Glutamatergic neuron (in vitro differentiated cells): ENCODE data around the gene ZCCHC13. TPM values are rescaled to one million over a fixed set of nuclear protein-coding genes. Genes with fewer than 3 reads are reported as not detected.
"Not testable (repeated sequence)": the region's sequence is repeated elsewhere in the genome, so short reads cannot be mapped to it uniquely, and the experiment has no call there.

Source experiments
- DNase-seq: peaks from one replicate; pipeline ENCODE4 v3.0.0; 2022
- H3K27ac Mint-ChIP-seq: one replicate; pipeline ENCODE4 v1.8.0; 2020; ENCODE audit warnings: mild to moderate bottlenecking, mixed read lengths, inconsistent platforms; ENCODE audit not compliant: unreplicated experiment
- H3K27me3 Mint-ChIP-seq: one replicate; pipeline ENCODE4 v1.8.0; 2020; ENCODE audit warnings: mild to moderate bottlenecking, moderate library complexity, mixed read lengths, inconsistent platforms; ENCODE audit not compliant: unreplicated experiment
- H3K36me3 Mint-ChIP-seq: one replicate; pipeline ENCODE4 v1.8.0; 2020; ENCODE audit warnings: mild to moderate bottlenecking, mixed read lengths, inconsistent platforms; ENCODE audit not compliant: unreplicated experiment
- H3K4me1 Mint-ChIP-seq: one replicate; pipeline ENCODE4 v1.8.0; 2020; ENCODE audit warnings: mild to moderate bottlenecking, low read depth, mixed read lengths, inconsistent platforms; ENCODE audit not compliant: unreplicated experiment
- H3K4me3 Mint-ChIP-seq: one replicate; pipeline ENCODE4 v1.8.0; 2020; ENCODE audit warnings: mild to moderate bottlenecking, mixed read lengths, inconsistent platforms; ENCODE audit not compliant: unreplicated experiment
- H3K9me3 Mint-ChIP-seq: one replicate; pipeline ENCODE4 v1.8.0; 2020; ENCODE audit warnings: mild to moderate bottlenecking, moderate library complexity, mixed read lengths, inconsistent platforms; ENCODE audit not compliant: unreplicated experiment
- CTCF ChIP-seq: fragments of 200-600 bp; sonication (generic); IDR thresholded peaks from one replicate; pipeline ENCODE4 v1.5.0; 2021; ENCODE audit not compliant: partially characterized antibody, unreplicated experiment
- total RNA-seq: library from RNA; stranded (reverse); fragmentation: NEBNext Ultra II Directional; extraction: Animal tissue kit (Norgen Biotek cat#: 25700); gene quantifications from one replicate; pipeline ENCODE4 v1.2.1, GENCODE V29; 2021; ENCODE audit not compliant: unreplicated experiment

ZCCHC13 gene
- total RNA-seq, 1 donor from 2014 or later: not detected

GRCh38 chrX:74318672-74319071, 14.7 kb downstream of the ZCCHC13 start:
- TF ChIP-seq CTCF: no peak
- Mint-ChIP-seq H3K4me1 (no peaks in the 10 kb centered on the region), H3K36me3 (no peaks in the 10 kb centered on the region), H3K9me3 (peaks cover 2% of the 10 kb centered on the region), H3K4me3 (no peak overlapping the region), H3K27me3 (no peaks in the 10 kb centered on the region), H3K27ac (no peak overlapping the region)
- DNase-seq: no peak

- not testable (repeated sequence) for H3K27me3 Mint-ChIP-seq, H3K9me3 Mint-ChIP-seq, H3K36me3 Mint-ChIP-seq, H3K4me3 Mint-ChIP-seq, DNase-seq, H3K27ac Mint-ChIP-seq, H3K4me1 Mint-ChIP-seq
Observed at GRCh38 chrX:74319321-74319720, 15.3 kb downstream of the ZCCHC13 start.

GRCh38 chrX:74321191-74321590, 17.2 kb downstream of the ZCCHC13 start:
- no peak for DNase-seq
- Mint-ChIP-seq H3K27ac (no peak overlapping the region), H3K4me3 (no peak overlapping the region), H3K9me3 (no peaks in the 10 kb centered on the region), H3K27me3 (no peaks in the 10 kb centered on the region), H3K4me1 (peaks cover 5% of the 10 kb centered on the region), H3K36me3 (no peaks in the 10 kb centered on the region)
- TF ChIP-seq CTCF: no peak

- H3K4me3 Mint-ChIP-seq: no peak overlapping the region
- no peaks in the 10 kb centered on the region for H3K9me3 Mint-ChIP-seq
- no peak for DNase-seq
- H3K36me3 Mint-ChIP-seq: no peaks in the 10 kb centered on the region
- H3K27me3 Mint-ChIP-seq: no peaks in the 10 kb centered on the region
- TF ChIP-seq CTCF: no peak
- H3K4me1 Mint-ChIP-seq: peaks cover 5% of the 10 kb centered on the region
- H3K27ac Mint-ChIP-seq: no peak overlapping the region
Observed at GRCh38 chrX:74324131-74324530, 20.2 kb downstream of the ZCCHC13 start.

- H3K4me1 Mint-ChIP-seq: peaks cover 5% of the 10 kb centered on the region
- no peaks in the 10 kb centered on the region for H3K36me3 Mint-ChIP-seq
- peak overlapping the region; percentile 89 for H3K27ac Mint-ChIP-seq
- no peaks in the 10 kb centered on the region for H3K9me3 Mint-ChIP-seq
- peak overlapping the region; percentile 71 for H3K4me3 Mint-ChIP-seq
- DNase-seq: peak; percentile 25
- no peaks in the 10 kb centered on the region for H3K27me3 Mint-ChIP-seq
- no peak for TF ChIP-seq CTCF
Observed at GRCh38 chrX:74325130-74326059, 21.4 kb downstream of the ZCCHC13 start.
